PC-3 (cell line): ENCODE measurements around the gene PXDC1.

Source experiments
- EZH2 ChIP-seq: fragments of 300-600 bp; sonication (generic); IDR thresholded peaks from one replicate; pipeline ENCODE4 v1.6.1; 2017; ENCODE audit warnings: antibody characterized with exemption, mild to moderate bottlenecking, low read length; ENCODE audit not compliant: unreplicated experiment
- TF ChIP-seq, protein P1 (sequence below): fragments of 300-600 bp; sonication (generic); conservative IDR thresholded peaks from 2 replicates; pipeline ENCODE4 v1.5.1; 2017; ENCODE audit warnings: antibody characterized with exemption, low read depth, mild to moderate bottlenecking, low read length

DNA sequence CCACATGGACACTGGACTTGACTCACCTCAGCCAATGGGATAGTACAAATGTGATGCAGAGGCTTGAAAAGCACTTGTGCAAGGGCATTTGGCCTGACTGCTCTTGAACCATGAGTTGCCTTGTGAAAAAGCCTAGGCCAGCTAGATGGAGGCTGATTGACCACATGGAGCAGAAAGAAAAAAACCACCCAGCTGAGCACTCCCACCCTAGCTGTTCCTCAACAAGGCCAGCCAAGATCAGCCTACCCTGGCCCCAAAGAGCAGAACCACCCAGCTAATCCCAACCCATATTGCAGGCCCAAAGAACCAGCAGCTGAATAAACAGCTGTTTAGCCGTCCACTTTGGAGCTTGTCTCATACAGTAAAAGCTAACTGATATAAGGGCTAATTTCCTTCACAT, 36.7 kb downstream of the PXDC1 start:
- TF ChIP-seq EZH2, result no peak
- TF ChIP-seq, protein P1, sequence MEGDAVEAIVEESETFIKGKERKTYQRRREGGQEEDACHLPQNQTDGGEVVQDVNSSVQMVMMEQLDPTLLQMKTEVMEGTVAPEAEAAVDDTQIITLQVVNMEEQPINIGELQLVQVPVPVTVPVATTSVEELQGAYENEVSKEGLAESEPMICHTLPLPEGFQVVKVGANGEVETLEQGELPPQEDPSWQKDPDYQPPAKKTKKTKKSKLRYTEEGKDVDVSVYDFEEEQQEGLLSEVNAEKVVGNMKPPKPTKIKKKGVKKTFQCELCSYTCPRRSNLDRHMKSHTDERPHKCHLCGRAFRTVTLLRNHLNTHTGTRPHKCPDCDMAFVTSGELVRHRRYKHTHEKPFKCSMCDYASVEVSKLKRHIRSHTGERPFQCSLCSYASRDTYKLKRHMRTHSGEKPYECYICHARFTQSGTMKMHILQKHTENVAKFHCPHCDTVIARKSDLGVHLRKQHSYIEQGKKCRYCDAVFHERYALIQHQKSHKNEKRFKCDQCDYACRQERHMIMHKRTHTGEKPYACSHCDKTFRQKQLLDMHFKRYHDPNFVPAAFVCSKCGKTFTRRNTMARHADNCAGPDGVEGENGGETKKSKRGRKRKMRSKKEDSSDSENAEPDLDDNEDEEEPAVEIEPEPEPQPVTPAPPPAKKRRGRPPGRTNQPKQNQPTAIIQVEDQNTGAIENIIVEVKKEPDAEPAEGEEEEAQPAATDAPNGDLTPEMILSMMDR, result no peak
